Omental fat pad (tissue), 4 donors: ENCODE measurements around the gene NIM1K. TPM values are rescaled to one million over a fixed set of nuclear protein-coding genes. Genes with fewer than 3 reads are reported as not detected.

ENCODE experiments used
- ATAC-seq: fragments of 150-250 bp; one replicate; pipeline ENCODE4 v1.9.1; 2016; ENCODE audit warnings: mild to moderate bottlenecking, moderate library complexity; ENCODE audit not compliant: low FRiP score
- DNase-seq: peaks from one replicate; pipeline ENCODE4 v3.0.0-alpha.2; 2019; ENCODE audit warnings: low spot score
- CTCF ChIP-seq, 3 donors: fragments of 450-650 bp; IDR thresholded peaks; one replicate each; pipeline ENCODE4 v1.5.1; 2016 to 2017; ENCODE audit warnings: antibody characterized with exemption in 3 of 3, mild to moderate bottlenecking in 3 of 3, moderate library complexity in 2 of 3
- total RNA-seq, 4 donors: library from RNA; depleted of rRNA; stranded (reverse); fragments of >200 nt; gene quantifications; one replicate each; pipeline ENCODE4 v1.1.0, GENCODE V29; 2016

Gene NIM1K
- total RNA-seq, 4 donors from 2014 or later = 0.12 to 0.79 (median 0.19) TPM; not detected in 1

- no peak for TF ChIP-seq CTCF (IDR thresholded peaks at IDR 0.05)
- DNase-seq = no peak
- ATAC-seq = no peak
These were observed 82.5 kb downstream of the NIM1K start for GRCh38 chr5:43274435-43275114.

- DNase-seq (no peak), ATAC-seq (no peak)
- no peak for TF ChIP-seq CTCF (IDR thresholded peaks at IDR 0.05)
These were observed 83.4 kb downstream of the NIM1K start for GRCh38 chr5:43275391-43275790.

GRCh38 chr5:43279548-43280274 lies 87.7 kb downstream of the NIM1K start:
- ATAC-seq (no peak), DNase-seq (no peak)
- no peak for TF ChIP-seq CTCF (IDR thresholded peaks at IDR 0.05)

GRCh38 chr5:43281840-43282658 lies 90.0 kb downstream of the NIM1K start:
- no peak for TF ChIP-seq CTCF (IDR thresholded peaks at IDR 0.05)
- no peak for DNase-seq
- no peak for ATAC-seq

DNA sequence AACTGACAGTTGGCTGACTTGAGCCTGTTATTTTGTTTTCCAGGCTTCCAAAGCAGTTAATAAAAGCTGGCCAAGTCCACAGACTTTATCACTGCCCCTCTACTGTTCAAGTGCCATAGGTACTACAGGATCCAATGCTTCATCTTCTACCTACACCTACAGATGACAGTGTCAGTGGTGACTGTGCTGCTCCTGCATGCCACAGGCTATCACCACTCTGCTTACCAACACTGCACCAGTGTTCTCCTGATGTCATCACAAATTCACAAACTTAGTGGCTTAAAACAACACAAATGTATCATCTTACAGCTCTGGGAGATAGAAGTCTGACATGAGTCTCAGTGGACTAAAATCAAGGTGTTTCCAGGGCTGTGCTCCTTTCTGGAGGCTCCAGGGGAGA lies 94.6 kb downstream of the NIM1K start:
- TF ChIP-seq CTCF (IDR thresholded peaks at IDR 0.05) = no peak
- no peak for DNase-seq

GRCh38 chr5:43287493-43287892 lies 95.5 kb downstream of the NIM1K start:
- ATAC-seq (no peak), DNase-seq (no peak)
- no peak for TF ChIP-seq CTCF (IDR thresholded peaks at IDR 0.05)

More for the DNA sequence above, 94.6 kb downstream of the NIM1K start:
- no peak for ATAC-seq
